Measurements from ENCODE around the gene ACVR1. TPM values are rescaled to one million over a fixed set of nuclear protein-coding genes. Genes with fewer than 3 reads are reported as not detected.
A peak's percentile ranks its signal among the peaks of the same experiment; 100 is the strongest.
"Not testable (repeated sequence)": the region's sequence is repeated elsewhere in the genome, so short reads cannot be mapped to it uniquely, and the experiment has no call there.

The ACVR1 gene
- total RNA-seq, 1 experiment from 2014 or later: 12.6 TPM

- peak; percentile 91 for DNase-seq (ENCODE audit: low read depth)
Measured at GRCh38 chr2:157830696-157831570, 45.2 kb downstream of the ACVR1 start.

- DNase-seq (ENCODE audit: low read depth): no peak
Measured at GRCh38 chr2:157830266-157830665, 45.9 kb downstream of the ACVR1 start.

- DNase-seq (ENCODE audit: low read depth): no peak
Measured at GRCh38 chr2:157827377-157827776, 48.8 kb downstream of the ACVR1 start.

- DNase-seq (ENCODE audit: low read depth): not testable (repeated sequence)
Measured at GRCh38 chr2:157826644-157827043, 49.5 kb downstream of the ACVR1 start.

- DNase-seq (ENCODE audit: low read depth): no peak
Measured at GRCh38 chr2:157825885-157826284, 50.2 kb downstream of the ACVR1 start.

- DNase-seq (ENCODE audit: low read depth): peak; percentile 49
Measured at GRCh38 chr2:157822993-157823392, 53.1 kb downstream of the ACVR1 start.

GRCh38 chr2:157822533-157822932, 53.6 kb downstream of the ACVR1 start:
- no peak for DNase-seq (ENCODE audit: low read depth)

GRCh38 chr2:157821519-157822131, 54.5 kb downstream of the ACVR1 start:
- DNase-seq (ENCODE audit: low read depth): no peak

GRCh38 chr2:157820193-157820592, 55.9 kb downstream of the ACVR1 start:
- no peak for DNase-seq (ENCODE audit: low read depth)

GRCh38 chr2:157819761-157820160, 56.4 kb downstream of the ACVR1 start:
- no peak for DNase-seq (ENCODE audit: low read depth)

- no peak for DNase-seq (ENCODE audit: low read depth)
Measured at GRCh38 chr2:157818227-157818626, 57.9 kb downstream of the ACVR1 start.

- no peak for DNase-seq (ENCODE audit: low read depth)
Measured at GRCh38 chr2:157815421-157815820, 60.7 kb downstream of the ACVR1 start.

GRCh38 chr2:157813467-157813866, 62.7 kb downstream of the ACVR1 start:
- DNase-seq (ENCODE audit: low read depth): no peak

- DNase-seq (ENCODE audit: low read depth): no peak
Measured at GRCh38 chr2:157810037-157810436, 66.1 kb downstream of the ACVR1 start.

- no peak for DNase-seq (ENCODE audit: low read depth)
Measured at GRCh38 chr2:157809212-157809611, 66.9 kb downstream of the ACVR1 start.

- no peak for DNase-seq (ENCODE audit: low read depth)
Measured at GRCh38 chr2:157808421-157808820, 67.7 kb downstream of the ACVR1 start.

GRCh38 chr2:157806426-157807077, 69.6 kb downstream of the ACVR1 start:
- no peak for DNase-seq (ENCODE audit: low read depth)

GRCh38 chr2:157805519-157805918, 70.6 kb downstream of the ACVR1 start:
- DNase-seq (ENCODE audit: low read depth): no peak

GRCh38 chr2:157804355-157804754, 71.8 kb downstream of the ACVR1 start:
- no peak for DNase-seq (ENCODE audit: low read depth)

- DNase-seq (ENCODE audit: low read depth): no peak
Measured at GRCh38 chr2:157803952-157804351, 72.2 kb downstream of the ACVR1 start.

GRCh38 chr2:157803476-157803875, 72.7 kb downstream of the ACVR1 start:
- DNase-seq (ENCODE audit: low read depth): no peak

GRCh38 chr2:157800838-157801495, 75.2 kb downstream of the ACVR1 start:
- no peak for DNase-seq (ENCODE audit: low read depth)
